H9 (cell line): ENCODE data around the gene NOXA1. TPM values are rescaled to one million over a fixed set of nuclear protein-coding genes. Genes with fewer than 3 reads are reported as not detected.

Source experiments
- DNase-seq: peaks from one replicate; pipeline ENCODE4 v3.0.0-alpha.2; 2017
- H2AFZ ChIP-seq: one replicate; pipeline ENCODE4 v1.6.1; 2013; ENCODE audit warnings: mild to moderate bottlenecking, low read length, control low read depth, moderate library complexity
- H2AK5ac ChIP-seq: 2 replicates; pipeline ENCODE4 v1.6.1; 2013; ENCODE audit warnings: low read length, control low read depth, mixed read lengths; ENCODE audit not compliant: insufficient read length
- H2BK120ac ChIP-seq: one replicate; pipeline ENCODE4 v1.6.1; 2013; ENCODE audit warnings: low read depth, mild to moderate bottlenecking, low read length, control low read depth, inconsistent platforms; ENCODE audit not compliant: poor library complexity, severe bottlenecking
- H2BK12ac ChIP-seq: 2 replicates; pipeline ENCODE4 v1.6.1; 2013; ENCODE audit warnings: low read length, control low read depth, mixed read lengths, low read depth; ENCODE audit not compliant: insufficient read length
- H2BK15ac ChIP-seq: 2 replicates; pipeline ENCODE4 v1.6.1; 2013; ENCODE audit warnings: low read depth, low read length, control low read depth
- H2BK20ac ChIP-seq: one replicate; pipeline ENCODE4 v1.6.1; 2013; ENCODE audit warnings: low read depth, mild to moderate bottlenecking, low read length, control low read depth, inconsistent platforms; ENCODE audit not compliant: poor library complexity, severe bottlenecking
- H2BK5ac ChIP-seq: 2 replicates; pipeline ENCODE4 v1.6.1; 2013; ENCODE audit warnings: low read length, control low read depth, mixed read lengths; ENCODE audit not compliant: insufficient read length
- H3K14ac ChIP-seq: 2 replicates; pipeline ENCODE4 v1.6.1; 2013; ENCODE audit warnings: low read length, control low read depth; ENCODE audit not compliant: insufficient read depth
- H3K18ac ChIP-seq: 2 replicates; pipeline ENCODE4 v1.6.1; 2013; ENCODE audit warnings: low read depth, mild to moderate bottlenecking, mixed read lengths, low read length, control low read depth; ENCODE audit not compliant: insufficient read length
- H3K23ac ChIP-seq: 2 replicates; pipeline ENCODE4 v1.6.1; 2013; ENCODE audit warnings: low read length, control low read depth, mixed read lengths, low read depth; ENCODE audit not compliant: insufficient read length
- H3K23me2 ChIP-seq: 2 replicates; pipeline ENCODE4 v1.6.1; 2013; ENCODE audit warnings: low read depth, mild to moderate bottlenecking, mixed read lengths, low read length, control low read depth; ENCODE audit not compliant: insufficient read length, poor library complexity, severe bottlenecking
- H3K27ac ChIP-seq: 2 replicates; pipeline ENCODE4 v1.5.1; 2013; ENCODE audit warnings: low read length, control low read depth, mixed read lengths, low read depth; ENCODE audit not compliant: insufficient read length
- H3K27me3 ChIP-seq: 2 replicates; pipeline ENCODE4 v1.6.1; 2013; ENCODE audit warnings: low read length, control low read depth, inconsistent platforms; ENCODE audit not compliant: insufficient read depth
- H3K4ac ChIP-seq: 2 replicates; pipeline ENCODE4 v1.6.1; 2013; ENCODE audit warnings: low read depth, mild to moderate bottlenecking, control low read depth, inconsistent platforms, low read length, moderate library complexity
- H3K4me1 ChIP-seq: 2 replicates; pipeline ENCODE4 v1.6.1; 2013; ENCODE audit warnings: low read length, control low read depth, inconsistent platforms; ENCODE audit not compliant: insufficient read depth
- H3K4me2 ChIP-seq: 2 replicates; pipeline ENCODE4 v1.6.1; 2013; ENCODE audit warnings: low read length, control low read depth, mixed read lengths; ENCODE audit not compliant: insufficient read length, insufficient read depth
- H3K56ac ChIP-seq: 2 replicates; pipeline ENCODE4 v1.6.1; 2013; ENCODE audit warnings: low read depth, mild to moderate bottlenecking, mixed read lengths, low read length, control low read depth; ENCODE audit not compliant: insufficient read length
- H3K79me1 ChIP-seq: 2 replicates; pipeline ENCODE4 v1.6.1; 2013; ENCODE audit warnings: low read depth, mild to moderate bottlenecking, moderate library complexity, low read length, control low read depth, inconsistent platforms; ENCODE audit not compliant: insufficient read depth, poor library complexity, severe bottlenecking
- H3K79me2 ChIP-seq: 2 replicates; pipeline ENCODE4 v1.6.1; 2013; ENCODE audit warnings: low read length, control low read depth, inconsistent platforms; ENCODE audit not compliant: insufficient read depth
- H3K9ac ChIP-seq: 2 replicates; pipeline ENCODE4 v1.6.1; 2013; ENCODE audit warnings: low read length, control low read depth, mixed read lengths; ENCODE audit not compliant: insufficient read length; ENCODE audit errors: extremely low read depth
- H3K9me3 ChIP-seq: one replicate; pipeline ENCODE4 v1.6.1; 2013; ENCODE audit warnings: low read depth, low read length, inconsistent platforms; ENCODE audit not compliant: control insufficient read depth
- H3T11ph ChIP-seq: one replicate; pipeline ENCODE4 v1.6.1; 2013; ENCODE audit warnings: mild to moderate bottlenecking, low read length, control low read depth, inconsistent platforms
- H4K20me1 ChIP-seq: one replicate; pipeline ENCODE4 v1.6.1; 2013; ENCODE audit not compliant: control insufficient read depth, insufficient read length, insufficient read depth
- H4K5ac ChIP-seq: 2 replicates; pipeline ENCODE4 v1.6.1; 2013; ENCODE audit warnings: low read depth, mild to moderate bottlenecking, mixed read lengths, low read length, control low read depth; ENCODE audit not compliant: insufficient read length
- H4K8ac ChIP-seq: replicated peaks from 2 replicates; pipeline ENCODE4 v1.6.1; 2013; ENCODE audit warnings: low read length, control low read depth, mixed read lengths, low read depth; ENCODE audit not compliant: insufficient read length
- H4K91ac ChIP-seq: 2 replicates; pipeline ENCODE4 v1.6.1; 2013; ENCODE audit warnings: low read depth, mild to moderate bottlenecking, moderate library complexity, mixed read lengths, low read length, control low read depth; ENCODE audit not compliant: insufficient read length
- H3K27ac Mint-ChIP-seq, 3 experiments: 2 replicates in 2 of 3; 3 replicates in 1 of 3; pipeline ENCODE4 v1.8.0; 2020 to 2021; ENCODE audit warnings: mixed read lengths in 3 of 3, mild to moderate bottlenecking in 1 of 3, moderate library complexity in 1 of 3
- H3K27me3 Mint-ChIP-seq: 2 replicates; pipeline ENCODE4 v1.8.0; 2021; ENCODE audit warnings: low read depth, mild to moderate bottlenecking, moderate library complexity, mixed read lengths
- H3K36me3 Mint-ChIP-seq, 3 experiments: 2 replicates in 2 of 3; 3 replicates in 1 of 3; pipeline ENCODE4 v1.8.0; 2020 to 2021; ENCODE audit warnings: low read depth in 3 of 3, mixed read lengths in 3 of 3; ENCODE audit not compliant: insufficient read depth in 1 of 3
- H3K4me1 Mint-ChIP-seq, 2 experiments: 2 replicates each; pipeline ENCODE4 v1.8.0; 2020; ENCODE audit warnings: mixed read lengths in 2 of 2
- H3K4me3 Mint-ChIP-seq, 2 experiments: 2 replicates in 1 of 2; 3 replicates in 1 of 2; pipeline ENCODE4 v1.8.0; 2020 to 2021; ENCODE audit warnings: mild to moderate bottlenecking in 2 of 2, mixed read lengths in 2 of 2, moderate library complexity in 1 of 2
- H3K9me3 Mint-ChIP-seq, 2 experiments: 2 replicates in 1 of 2; 3 replicates in 1 of 2; pipeline ENCODE4 v1.8.0; 2020; ENCODE audit warnings: mild to moderate bottlenecking in 2 of 2, mixed read lengths in 2 of 2, moderate library complexity in 1 of 2
- WGBS: extraction: QIAGEN DNeasy Blood & Tissue Kit; methylation state at CpG from one replicate; pipeline ENCODE4 v1.1.7; 2013; ENCODE audit warnings: missing lambda C conversion rate, low lambda C conversion rate, mixed read lengths; ENCODE audit not compliant: insufficient read length; ENCODE audit errors: extremely low coverage; 5-methylcytosine and 5-hydroxymethylcytosine counted together
- total RNA-seq: library from RNA; stranded (reverse); gene quantifications from 2 replicates; pipeline ENCODE4 v1.2.1, GENCODE V29; 2021
- TF ChIP-seq, protein P1 (sequence below): fragments of 200-600 bp; sonication (generic); conservative IDR thresholded peaks from 3 replicates; pipeline ENCODE4 v1.8.0; 2021; ENCODE audit warnings: antibody characterized with exemption, mild to moderate bottlenecking

The NOXA1 gene
- total RNA-seq, 1 experiment from 2014 or later = 2.0 TPM

DNA sequence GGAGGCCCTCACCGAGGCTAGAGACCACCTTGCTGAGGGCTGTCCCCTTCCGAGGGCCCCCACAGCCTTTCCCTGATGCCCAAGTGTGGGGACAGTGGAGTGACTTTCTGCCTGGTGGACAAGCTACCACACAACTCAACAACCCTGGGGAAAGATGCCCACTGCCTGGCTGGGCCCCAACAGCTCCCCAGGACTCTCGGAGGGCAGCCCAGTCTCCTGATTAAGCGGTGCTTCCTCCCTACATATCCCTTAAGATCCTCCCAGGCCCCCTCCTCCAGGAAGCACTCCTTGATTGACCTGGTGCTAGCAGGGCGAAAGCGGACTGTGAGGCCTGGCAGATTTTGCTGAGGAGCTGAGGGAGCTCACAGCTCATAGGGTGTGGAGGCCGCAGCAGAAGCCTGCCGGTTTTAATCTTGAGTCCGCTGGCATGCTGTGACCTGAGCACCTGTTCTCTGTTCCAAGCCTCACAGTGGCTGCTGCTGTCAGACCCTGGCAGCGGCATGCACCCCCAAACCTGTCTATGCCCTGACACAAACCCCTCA is 33.7 kb downstream of the NOXA1 start:
- H4K8ac ChIP-seq = no peak overlapping the region
- Mint-ChIP-seq H3K27ac (no peak overlapping the region), H3K4me1 (peaks cover 5 to 16% of the 10 kb centered on the region in 2 experiments; a peak in 3 of 4 replicates), H3K36me3 (peaks cover 0 to 24% (median 15%) of the 10 kb centered on the region in 3 experiments; a peak in 5 of 7 replicates), H3K27me3 (peaks cover 14% of the 10 kb centered on the region), H3K4me3 (no peak overlapping the region), H3K9me3 (no peaks in the 10 kb centered on the region)
- H3K23ac ChIP-seq = no peak overlapping the region
- H3K18ac ChIP-seq = no peak overlapping the region
- DNase-seq = no peak
- H2BK15ac ChIP-seq = no peak overlapping the region
- H3K79me1 ChIP-seq = no peaks in the 10 kb centered on the region
- H4K5ac ChIP-seq = no peak overlapping the region
- H2AK5ac ChIP-seq = no peak overlapping the region
- no peak overlapping the region for H3K27ac ChIP-seq
- no peak overlapping the region for H3K56ac ChIP-seq
- no peak overlapping the region for H3T11ph ChIP-seq
- TF ChIP-seq, protein P1, sequence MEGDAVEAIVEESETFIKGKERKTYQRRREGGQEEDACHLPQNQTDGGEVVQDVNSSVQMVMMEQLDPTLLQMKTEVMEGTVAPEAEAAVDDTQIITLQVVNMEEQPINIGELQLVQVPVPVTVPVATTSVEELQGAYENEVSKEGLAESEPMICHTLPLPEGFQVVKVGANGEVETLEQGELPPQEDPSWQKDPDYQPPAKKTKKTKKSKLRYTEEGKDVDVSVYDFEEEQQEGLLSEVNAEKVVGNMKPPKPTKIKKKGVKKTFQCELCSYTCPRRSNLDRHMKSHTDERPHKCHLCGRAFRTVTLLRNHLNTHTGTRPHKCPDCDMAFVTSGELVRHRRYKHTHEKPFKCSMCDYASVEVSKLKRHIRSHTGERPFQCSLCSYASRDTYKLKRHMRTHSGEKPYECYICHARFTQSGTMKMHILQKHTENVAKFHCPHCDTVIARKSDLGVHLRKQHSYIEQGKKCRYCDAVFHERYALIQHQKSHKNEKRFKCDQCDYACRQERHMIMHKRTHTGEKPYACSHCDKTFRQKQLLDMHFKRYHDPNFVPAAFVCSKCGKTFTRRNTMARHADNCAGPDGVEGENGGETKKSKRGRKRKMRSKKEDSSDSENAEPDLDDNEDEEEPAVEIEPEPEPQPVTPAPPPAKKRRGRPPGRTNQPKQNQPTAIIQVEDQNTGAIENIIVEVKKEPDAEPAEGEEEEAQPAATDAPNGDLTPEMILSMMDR = no peak
- H2BK120ac ChIP-seq = no peak overlapping the region
- WGBS = no CpG with 5 or more reads among the region's 10 CpGs
- peaks cover 6% of the 10 kb centered on the region for H3K23me2 ChIP-seq
- H3K14ac ChIP-seq = no peak overlapping the region
- no peak overlapping the region for H2BK12ac ChIP-seq
- H4K20me1 ChIP-seq = peaks cover 3% of the 10 kb centered on the region
- H3K9ac ChIP-seq = no peak overlapping the region
- no peak overlapping the region for H2BK20ac ChIP-seq
- no peaks in the 10 kb centered on the region; the same call in 1 of the 2 replicates for H3K27me3 ChIP-seq
- H2AFZ ChIP-seq = no peak overlapping the region
- no peak overlapping the region for H3K4me2 ChIP-seq
- H3K4me1 ChIP-seq = no peaks in the 10 kb centered on the region
- no peak overlapping the region for H2BK5ac ChIP-seq
- H3K4ac ChIP-seq = no peak overlapping the region
- no peak overlapping the region for H4K91ac ChIP-seq
- no peaks in the 10 kb centered on the region for H3K79me2 ChIP-seq
- H3K9me3 ChIP-seq = no peaks in the 10 kb centered on the region
